Cerebellar nuclear complex (tissue), 1 donor: ENCODE data around the gene STX3.
"Not testable (repeated sequence)": the region's sequence is repeated elsewhere in the genome, so short reads cannot be mapped to it uniquely, and the experiment has no call there.

Experiments
- DNase-seq, 2 experiments: peaks; one replicate each; lab custom pipeline; 2025; lab: John Stamatoyannopoulos, UW

STX3 gene

GRCh38 chr11:59758401-59759037, 3.3 kb downstream of the STX3 start:
- DNase-seq, result no peak

- no peak for DNase-seq
Measured at GRCh38 chr11:59759900-59760299, 4.7 kb downstream of the STX3 start.

GRCh38 chr11:59760771-59761170, 5.6 kb downstream of the STX3 start:
- DNase-seq, result no peak

- no peak for DNase-seq
Measured at GRCh38 chr11:59761993-59762392, 6.8 kb downstream of the STX3 start.

GRCh38 chr11:59765068-59765735, 10.0 kb downstream of the STX3 start:
- DNase-seq, result no peak

- no peak for DNase-seq
Measured at GRCh38 chr11:59766542-59767224, 11.5 kb downstream of the STX3 start.

GRCh38 chr11:59767225-59767611, 12.0 kb downstream of the STX3 start:
- no peak for DNase-seq

GRCh38 chr11:59769111-59769510, 13.9 kb downstream of the STX3 start:
- no peak for DNase-seq

- no peak for DNase-seq
Measured at GRCh38 chr11:59769828-59770227, 14.7 kb downstream of the STX3 start.

GRCh38 chr11:59770319-59770718, 15.1 kb downstream of the STX3 start:
- no peak for DNase-seq

- no peak for DNase-seq
Measured at GRCh38 chr11:59770869-59771268, 15.7 kb downstream of the STX3 start.

GRCh38 chr11:59771605-59772004, 16.4 kb downstream of the STX3 start:
- DNase-seq, result no peak

GRCh38 chr11:59773083-59773440, 17.9 kb downstream of the STX3 start:
- DNase-seq, result no peak

- no peak for DNase-seq
Measured at GRCh38 chr11:59776210-59777066, 21.3 kb downstream of the STX3 start.

- DNase-seq, result no peak
Measured at GRCh38 chr11:59777104-59777503, 21.9 kb downstream of the STX3 start.

GRCh38 chr11:59778122-59778521, 22.9 kb downstream of the STX3 start:
- no peak for DNase-seq

- no peak for DNase-seq
Measured at GRCh38 chr11:59779487-59779886, 24.3 kb downstream of the STX3 start.

- DNase-seq, result no peak
Measured at GRCh38 chr11:59782080-59782479, 26.9 kb downstream of the STX3 start.

GRCh38 chr11:59783632-59784090, 28.5 kb downstream of the STX3 start:
- no peak for DNase-seq

GRCh38 chr11:59784441-59784840, 29.3 kb downstream of the STX3 start:
- DNase-seq, result not testable (repeated sequence)

- no peak for DNase-seq
Measured at GRCh38 chr11:59785818-59786217, 30.6 kb downstream of the STX3 start.

- DNase-seq, result no peak
Measured at GRCh38 chr11:59787255-59787588, 32.0 kb downstream of the STX3 start.
